ENCODE measurements around the gene VIL1. TPM values are rescaled to one million over a fixed set of nuclear protein-coding genes. Genes with fewer than 3 reads are reported as not detected.
A peak's percentile ranks its signal among the peaks of the same experiment; 100 is the strongest.

VIL1 gene
- total RNA-seq, 1 donor from 2014 or later, result not detected

- peak in 1 of 2 donors; percentile 58 for DNase-seq (ENCODE audit: low spot score in 2 of 2)
- Histone ChIP-seq H3K9me3 (no peaks in the 10 kb centered on the region), H3K36me3 (no peaks in the 10 kb centered on the region), H3K27me3 (no peaks in the 10 kb centered on the region), H3K4me3 (no peak overlapping the region), H3K4me1 (no peaks in the 10 kb centered on the region), H3K27ac (no peak overlapping the region)
- no peak for TF ChIP-seq CTCF (IDR thresholded peaks at IDR 0.05)
- intact Hi-C loops (cut with DNase I), result no loop called here
These were observed 13.0 kb downstream of the VIL1 start for GRCh38 chr2:218431878-218432277.

- no peak for TF ChIP-seq CTCF (IDR thresholded peaks at IDR 0.05)
- H3K4me1 ChIP-seq, result no peaks in the 10 kb centered on the region
- peak in 1 of 2 donors; percentile 41 for DNase-seq (ENCODE audit: low spot score in 2 of 2)
- no peaks in the 10 kb centered on the region for H3K9me3 ChIP-seq
- no peak overlapping the region for H3K4me3 ChIP-seq
- intact Hi-C loops (cut with DNase I), result no loop called here
- H3K27ac ChIP-seq, result no peak overlapping the region
- H3K36me3 ChIP-seq, result no peaks in the 10 kb centered on the region
- H3K27me3 ChIP-seq, result no peaks in the 10 kb centered on the region
These were observed 13.9 kb downstream of the VIL1 start for GRCh38 chr2:218432676-218433365.

- no peak for TF ChIP-seq CTCF (IDR thresholded peaks at IDR 0.05)
- DNase-seq (ENCODE audit: low spot score in 2 of 2), result peak in 1 of 2 donors; percentile 24
- no peak overlapping the region for H3K27ac ChIP-seq
- intact Hi-C loops (cut with DNase I), result no loop called here
- H3K36me3 ChIP-seq, result no peaks in the 10 kb centered on the region
- H3K4me3 ChIP-seq, result no peak overlapping the region
- H3K4me1 ChIP-seq, result no peaks in the 10 kb centered on the region
- no peaks in the 10 kb centered on the region for H3K9me3 ChIP-seq
- H3K27me3 ChIP-seq, result no peaks in the 10 kb centered on the region
These were observed 15.5 kb downstream of the VIL1 start for GRCh38 chr2:218434456-218434855.

- intact Hi-C loops (cut with DNase I), result no loop called here
- Histone ChIP-seq H3K4me3 (no peak overlapping the region), H3K27ac (no peak overlapping the region), H3K9me3 (no peaks in the 10 kb centered on the region), H3K4me1 (no peaks in the 10 kb centered on the region), H3K27me3 (no peaks in the 10 kb centered on the region), H3K36me3 (no peaks in the 10 kb centered on the region)
- no peak for TF ChIP-seq CTCF (IDR thresholded peaks at IDR 0.05)
- peak in 1 of 2 donors; percentile 42 for DNase-seq (ENCODE audit: low spot score in 2 of 2)
These were observed 16.4 kb downstream of the VIL1 start for GRCh38 chr2:218435003-218435982.

- no peaks in the 10 kb centered on the region for H3K36me3 ChIP-seq
- DNase-seq (ENCODE audit: low spot score in 2 of 2), result peak in 1 of 2 donors; percentile 51
- no peak for TF ChIP-seq CTCF (IDR thresholded peaks at IDR 0.05)
These were observed 18.1 kb downstream of the VIL1 start for GRCh38 chr2:218436992-218437391.

More at GRCh38 chr2:218436992-218437391, 18.1 kb downstream of the VIL1 start:
- H3K4me1 ChIP-seq, result no peaks in the 10 kb centered on the region
- H3K27me3 ChIP-seq, result no peaks in the 10 kb centered on the region
- no peak overlapping the region for H3K4me3 ChIP-seq
- no peak overlapping the region for H3K27ac ChIP-seq
- intact Hi-C loops (cut with DNase I), result no loop called here
- no peaks in the 10 kb centered on the region for H3K9me3 ChIP-seq
